Measurements from ENCODE around the gene TMEM158. TPM values are rescaled to one million over a fixed set of nuclear protein-coding genes. Genes with fewer than 3 reads are reported as not detected.

The TMEM158 gene
- total RNA-seq, 1 experiment from 2014 or later: 0.82 TPM

DNA sequence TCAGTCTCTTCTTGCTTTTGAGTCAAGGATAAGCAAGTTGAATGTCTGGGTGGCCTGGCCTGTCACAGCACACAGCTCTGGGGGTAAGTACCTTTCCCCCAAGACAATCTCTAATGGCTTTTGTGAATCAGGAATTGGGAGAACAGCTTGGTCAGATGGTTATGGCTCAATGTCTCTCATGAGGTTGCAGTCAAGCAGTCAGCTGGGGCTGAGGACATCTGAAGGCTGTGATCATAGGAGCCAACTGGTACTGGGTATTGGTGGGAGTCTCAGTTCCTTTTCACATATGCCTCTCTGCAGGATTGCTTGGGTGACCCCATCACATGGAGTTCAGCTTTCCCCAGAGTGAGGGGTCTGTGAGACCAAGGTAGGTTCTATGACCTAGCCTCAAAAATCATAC, 33.0 kb upstream of the TMEM158 start:
- intact Hi-C loops (cut with micrococcal nuclease; ENCODE audit: unreplicated experiment): no loop called here
- no peak overlapping the region for H3K4me3 ChIP-seq (ENCODE audit: low read depth, low read length)
- TF ChIP-seq, protein P1, sequence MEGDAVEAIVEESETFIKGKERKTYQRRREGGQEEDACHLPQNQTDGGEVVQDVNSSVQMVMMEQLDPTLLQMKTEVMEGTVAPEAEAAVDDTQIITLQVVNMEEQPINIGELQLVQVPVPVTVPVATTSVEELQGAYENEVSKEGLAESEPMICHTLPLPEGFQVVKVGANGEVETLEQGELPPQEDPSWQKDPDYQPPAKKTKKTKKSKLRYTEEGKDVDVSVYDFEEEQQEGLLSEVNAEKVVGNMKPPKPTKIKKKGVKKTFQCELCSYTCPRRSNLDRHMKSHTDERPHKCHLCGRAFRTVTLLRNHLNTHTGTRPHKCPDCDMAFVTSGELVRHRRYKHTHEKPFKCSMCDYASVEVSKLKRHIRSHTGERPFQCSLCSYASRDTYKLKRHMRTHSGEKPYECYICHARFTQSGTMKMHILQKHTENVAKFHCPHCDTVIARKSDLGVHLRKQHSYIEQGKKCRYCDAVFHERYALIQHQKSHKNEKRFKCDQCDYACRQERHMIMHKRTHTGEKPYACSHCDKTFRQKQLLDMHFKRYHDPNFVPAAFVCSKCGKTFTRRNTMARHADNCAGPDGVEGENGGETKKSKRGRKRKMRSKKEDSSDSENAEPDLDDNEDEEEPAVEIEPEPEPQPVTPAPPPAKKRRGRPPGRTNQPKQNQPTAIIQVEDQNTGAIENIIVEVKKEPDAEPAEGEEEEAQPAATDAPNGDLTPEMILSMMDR (IDR thresholded peaks at IDR 0.05; ENCODE audit: insufficient read depth in 1 of 2, low read depth in 1 of 2, low read length in 1 of 2, severe bottlenecking in 1 of 2, unreplicated experiment in 1 of 2): no peak
- ChIA-PET POLR2A (no interaction called here), CTCF (no interaction called here)
- Mint-ChIP-seq H3K27me3 (ENCODE audit: insufficient read depth, unreplicated experiment) (peaks cover 15% of the 10 kb centered on the region), H3K27ac (ENCODE audit: unreplicated experiment) (no peak overlapping the region), H3K36me3 (ENCODE audit: insufficient read depth, unreplicated experiment) (no peaks in the 10 kb centered on the region), H3K4me1 (ENCODE audit: low read depth, unreplicated experiment) (no peaks in the 10 kb centered on the region), H3K4me3 (ENCODE audit: unreplicated experiment) (no peak overlapping the region), H3K9me3 (ENCODE audit: unreplicated experiment) (no peaks in the 10 kb centered on the region)
- BruUV-seq (replicated peaks): no TSS peak
- H3K36me3 ChIP-seq (ENCODE audit: control insufficient read depth, insufficient read depth, low read length): no peaks in the 10 kb centered on the region
- no peak for DNase-seq
- H3K9me3 ChIP-seq: no peaks in the 10 kb centered on the region
- no peaks in the 10 kb centered on the region for H3K4me1 ChIP-seq
- no peaks in the 10 kb centered on the region for H3K27me3 ChIP-seq (replicated peaks; ENCODE audit: control insufficient read depth, insufficient read depth, low read length)

DNA sequence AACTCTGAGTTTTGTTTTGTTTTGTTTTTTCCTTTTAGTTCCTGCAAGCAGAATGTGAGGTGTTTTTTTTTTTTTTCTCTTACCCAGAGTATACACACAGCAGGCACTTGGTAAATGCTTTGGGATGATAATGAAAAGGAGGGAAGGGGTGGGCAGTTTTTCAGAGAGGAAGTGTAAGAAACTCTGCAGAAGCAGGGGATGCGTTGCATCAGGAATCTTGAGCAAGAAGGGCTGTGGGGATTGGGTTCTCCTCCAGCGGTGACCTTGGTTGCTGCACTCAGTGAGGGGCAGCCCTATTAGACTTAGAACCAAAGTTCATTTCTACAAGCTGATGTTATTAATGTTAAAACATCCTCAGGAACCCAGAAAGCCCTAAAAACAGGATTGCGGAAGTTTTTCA, 32.2 kb upstream of the TMEM158 start:
- Histone ChIP-seq H3K27me3 (replicated peaks; ENCODE audit: control insufficient read depth, insufficient read depth, low read length) (no peaks in the 10 kb centered on the region), H3K4me3 (ENCODE audit: low read depth, low read length) (no peak overlapping the region), H3K4me1 (no peaks in the 10 kb centered on the region), H3K9me3 (no peaks in the 10 kb centered on the region), H3K36me3 (ENCODE audit: control insufficient read depth, insufficient read depth, low read length) (no peaks in the 10 kb centered on the region)
- Mint-ChIP-seq H3K36me3 (ENCODE audit: insufficient read depth, unreplicated experiment) (no peaks in the 10 kb centered on the region), H3K27me3 (ENCODE audit: insufficient read depth, unreplicated experiment) (peaks cover 15% of the 10 kb centered on the region), H3K27ac (ENCODE audit: unreplicated experiment) (no peak overlapping the region), H3K9me3 (ENCODE audit: unreplicated experiment) (no peaks in the 10 kb centered on the region), H3K4me3 (ENCODE audit: unreplicated experiment) (no peak overlapping the region), H3K4me1 (ENCODE audit: low read depth, unreplicated experiment) (no peaks in the 10 kb centered on the region)
- POLR2A ChIA-PET: no interaction called here
- CTCF ChIA-PET: no interaction called here
- intact Hi-C loops (cut with micrococcal nuclease; ENCODE audit: unreplicated experiment): no loop called here
- BruUV-seq (replicated peaks): no TSS peak
- TF ChIP-seq, protein P1 (IDR thresholded peaks at IDR 0.05; ENCODE audit: insufficient read depth in 1 of 2, low read depth in 1 of 2, low read length in 1 of 2, severe bottlenecking in 1 of 2, unreplicated experiment in 1 of 2): no peak
- no peak for DNase-seq

DNA sequence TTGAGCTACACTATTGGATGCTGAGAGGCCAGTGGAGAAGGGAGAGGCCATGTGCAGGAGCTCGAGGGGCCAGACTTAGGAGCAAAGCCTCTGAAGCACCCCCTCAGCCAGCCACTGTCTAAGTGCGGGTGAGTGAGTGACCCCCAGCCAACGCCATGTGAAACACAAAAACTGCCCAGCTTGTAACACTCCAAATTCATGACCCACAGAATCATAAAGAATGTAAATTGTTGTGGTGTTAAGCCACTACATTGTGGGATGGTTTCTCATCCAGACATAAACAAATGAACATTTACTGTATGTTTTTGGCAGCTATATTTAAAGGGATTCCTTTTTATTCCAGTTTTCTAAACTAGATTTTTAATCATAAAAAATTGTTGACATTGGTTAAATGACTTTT, 27.2 kb upstream of the TMEM158 start:
- peaks cover 12% of the 10 kb centered on the region for H3K27me3 Mint-ChIP-seq (ENCODE audit: insufficient read depth, unreplicated experiment)
- no peak overlapping the region for H3K4me3 Mint-ChIP-seq (ENCODE audit: unreplicated experiment)
- H3K4me1 ChIP-seq: no peaks in the 10 kb centered on the region
- BruUV-seq (replicated peaks): no TSS peak
- no peak overlapping the region for H3K27ac Mint-ChIP-seq (ENCODE audit: unreplicated experiment)
- H3K9me3 Mint-ChIP-seq (ENCODE audit: unreplicated experiment): no peaks in the 10 kb centered on the region
- TF ChIP-seq, protein P1 (IDR thresholded peaks at IDR 0.05; ENCODE audit: insufficient read depth in 1 of 2, low read depth in 1 of 2, low read length in 1 of 2, severe bottlenecking in 1 of 2, unreplicated experiment in 1 of 2): no peak
- H3K9me3 ChIP-seq: no peaks in the 10 kb centered on the region
- POLR2A ChIA-PET: no interaction called here
- no peak overlapping the region for H3K4me3 ChIP-seq (ENCODE audit: low read depth, low read length)
- no peaks in the 10 kb centered on the region for H3K36me3 Mint-ChIP-seq (ENCODE audit: insufficient read depth, unreplicated experiment)
- DNase-seq: no peak
- no peaks in the 10 kb centered on the region for H3K36me3 ChIP-seq (ENCODE audit: control insufficient read depth, insufficient read depth, low read length)
- intact Hi-C loops (cut with micrococcal nuclease; ENCODE audit: unreplicated experiment): no loop called here
- no peaks in the 10 kb centered on the region for H3K27me3 ChIP-seq (replicated peaks; ENCODE audit: control insufficient read depth, insufficient read depth, low read length)
- CTCF ChIA-PET: no interaction called here
- no peaks in the 10 kb centered on the region for H3K4me1 Mint-ChIP-seq (ENCODE audit: low read depth, unreplicated experiment)
